ENCODE measurements around the gene TTC14. TPM values are rescaled to one million over a fixed set of nuclear protein-coding genes. Genes with fewer than 3 reads are reported as not detected.

The TTC14 gene, protein sequence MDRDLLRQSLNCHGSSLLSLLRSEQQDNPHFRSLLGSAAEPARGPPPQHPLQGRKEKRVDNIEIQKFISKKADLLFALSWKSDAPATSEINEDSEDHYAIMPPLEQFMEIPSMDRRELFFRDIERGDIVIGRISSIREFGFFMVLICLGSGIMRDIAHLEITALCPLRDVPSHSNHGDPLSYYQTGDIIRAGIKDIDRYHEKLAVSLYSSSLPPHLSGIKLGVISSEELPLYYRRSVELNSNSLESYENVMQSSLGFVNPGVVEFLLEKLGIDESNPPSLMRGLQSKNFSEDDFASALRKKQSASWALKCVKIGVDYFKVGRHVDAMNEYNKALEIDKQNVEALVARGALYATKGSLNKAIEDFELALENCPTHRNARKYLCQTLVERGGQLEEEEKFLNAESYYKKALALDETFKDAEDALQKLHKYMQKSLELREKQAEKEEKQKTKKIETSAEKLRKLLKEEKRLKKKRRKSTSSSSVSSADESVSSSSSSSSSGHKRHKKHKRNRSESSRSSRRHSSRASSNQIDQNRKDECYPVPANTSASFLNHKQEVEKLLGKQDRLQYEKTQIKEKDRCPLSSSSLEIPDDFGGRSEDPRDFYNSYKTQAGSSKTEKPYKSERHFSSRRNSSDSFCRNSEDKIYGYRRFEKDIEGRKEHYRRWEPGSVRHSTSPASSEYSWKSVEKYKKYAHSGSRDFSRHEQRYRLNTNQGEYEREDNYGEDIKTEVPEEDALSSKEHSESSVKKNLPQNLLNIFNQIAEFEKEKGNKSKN
- 3.5 TPM for polyA plus RNA-seq (2012; ENCODE audit: insufficient read length, low read depth)

DNA sequence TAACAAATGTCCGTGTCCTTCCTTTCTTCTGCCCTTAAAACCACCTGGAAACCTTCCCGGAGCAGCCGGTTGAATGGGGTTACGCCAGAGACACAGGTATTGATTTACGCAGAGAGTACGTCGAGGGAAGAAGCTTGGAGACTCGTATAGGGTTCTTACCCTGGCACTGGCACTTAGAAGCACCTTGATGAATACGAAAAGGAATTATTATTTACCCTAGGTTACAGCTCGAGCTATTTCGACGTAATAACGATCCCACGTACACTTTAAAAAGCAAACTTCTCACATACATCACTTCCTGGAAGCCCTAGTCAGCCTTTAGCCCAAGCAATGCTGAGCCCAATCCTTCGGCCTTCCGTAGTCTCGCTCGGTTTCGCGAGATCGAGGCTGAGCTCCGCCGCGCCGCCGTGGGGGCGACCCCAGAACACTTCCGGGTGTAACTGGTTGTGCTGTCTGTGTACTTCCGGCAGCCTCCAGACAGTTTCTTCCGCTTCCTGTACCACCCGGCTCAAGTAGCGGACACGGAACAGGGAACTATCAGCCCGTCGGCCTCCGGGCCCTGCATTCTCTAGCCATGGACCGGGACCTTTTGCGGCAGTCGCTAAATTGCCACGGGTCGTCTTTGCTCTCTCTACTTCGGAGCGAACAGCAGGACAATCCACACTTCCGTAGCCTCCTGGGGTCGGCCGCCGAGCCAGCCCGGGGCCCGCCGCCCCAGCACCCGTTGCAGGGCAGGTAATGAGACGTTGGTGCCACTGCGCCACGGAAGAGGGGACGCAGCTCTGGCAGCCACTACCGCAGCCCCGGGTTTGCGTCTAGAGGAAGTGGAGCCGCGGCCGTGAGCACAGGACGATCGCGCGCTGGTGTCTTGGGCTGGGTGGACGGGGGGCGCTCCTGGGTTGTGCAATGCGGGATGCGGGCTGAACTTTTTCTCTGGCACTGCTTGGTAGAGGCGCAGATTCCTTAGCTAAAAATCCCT, at the start of gene TTC14:
TTC14 (plus strand) TSS at position 476 of the 979 bp plus-strand sequence; CDS start at position 575, 99 bp downstream.
- TF ChIP-seq, protein P1, sequence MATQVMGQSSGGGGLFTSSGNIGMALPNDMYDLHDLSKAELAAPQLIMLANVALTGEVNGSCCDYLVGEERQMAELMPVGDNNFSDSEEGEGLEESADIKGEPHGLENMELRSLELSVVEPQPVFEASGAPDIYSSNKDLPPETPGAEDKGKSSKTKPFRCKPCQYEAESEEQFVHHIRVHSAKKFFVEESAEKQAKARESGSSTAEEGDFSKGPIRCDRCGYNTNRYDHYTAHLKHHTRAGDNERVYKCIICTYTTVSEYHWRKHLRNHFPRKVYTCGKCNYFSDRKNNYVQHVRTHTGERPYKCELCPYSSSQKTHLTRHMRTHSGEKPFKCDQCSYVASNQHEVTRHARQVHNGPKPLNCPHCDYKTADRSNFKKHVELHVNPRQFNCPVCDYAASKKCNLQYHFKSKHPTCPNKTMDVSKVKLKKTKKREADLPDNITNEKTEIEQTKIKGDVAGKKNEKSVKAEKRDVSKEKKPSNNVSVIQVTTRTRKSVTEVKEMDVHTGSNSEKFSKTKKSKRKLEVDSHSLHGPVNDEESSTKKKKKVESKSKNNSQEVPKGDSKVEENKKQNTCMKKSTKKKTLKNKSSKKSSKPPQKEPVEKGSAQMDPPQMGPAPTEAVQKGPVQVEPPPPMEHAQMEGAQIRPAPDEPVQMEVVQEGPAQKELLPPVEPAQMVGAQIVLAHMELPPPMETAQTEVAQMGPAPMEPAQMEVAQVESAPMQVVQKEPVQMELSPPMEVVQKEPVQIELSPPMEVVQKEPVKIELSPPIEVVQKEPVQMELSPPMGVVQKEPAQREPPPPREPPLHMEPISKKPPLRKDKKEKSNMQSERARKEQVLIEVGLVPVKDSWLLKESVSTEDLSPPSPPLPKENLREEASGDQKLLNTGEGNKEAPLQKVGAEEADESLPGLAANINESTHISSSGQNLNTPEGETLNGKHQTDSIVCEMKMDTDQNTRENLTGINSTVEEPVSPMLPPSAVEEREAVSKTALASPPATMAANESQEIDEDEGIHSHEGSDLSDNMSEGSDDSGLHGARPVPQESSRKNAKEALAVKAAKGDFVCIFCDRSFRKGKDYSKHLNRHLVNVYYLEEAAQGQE (IDR thresholded peaks at IDR 0.05; ENCODE audit: insufficient read depth in 1 of 2, low read depth in 2 of 2, low read length in 2 of 2): no peak
- TF ChIP-seq TAF1 (IDR thresholded peaks at IDR 0.05; ENCODE audit: borderline replicate concordance, insufficient read depth, low read length) (peak; percentile 82; the same call in 1 of the 2 replicates), SIN3A (IDR thresholded peaks at IDR 0.05; ENCODE audit: borderline replicate concordance, insufficient read depth, low read length) (peak; percentile 56; the same call in 1 of the 2 replicates), FOXP2 (optimal IDR thresholded peaks at IDR 0.05; ENCODE audit: borderline replicate concordance, extremely low read depth, extremely low read length, insufficient read depth) (peak; percentile 84), POLR2AphosphoS5 (IDR thresholded peaks at IDR 0.05; ENCODE audit: low read depth, low read length) (peak; percentile 75)

DNA sequence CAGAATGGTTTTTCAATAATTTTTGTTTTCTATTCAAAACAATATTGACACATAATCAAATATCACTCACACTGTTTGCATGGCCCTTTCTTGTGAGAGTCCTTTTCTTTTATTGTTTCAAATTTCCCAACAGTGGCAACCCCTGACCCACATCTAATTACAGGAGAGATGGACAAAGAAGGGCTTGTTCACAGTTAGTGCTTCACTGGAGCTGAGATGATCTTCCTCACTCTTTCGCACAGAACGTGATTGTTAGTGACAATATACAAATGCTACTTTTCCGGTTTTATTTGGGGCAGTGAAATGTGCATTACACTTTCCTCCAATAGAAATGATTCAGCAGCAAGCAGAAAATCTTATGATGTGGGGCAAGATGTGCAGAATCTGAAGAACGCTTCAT, 38.6 kb upstream of the TTC14 start:
- TF ChIP-seq FOXP2 (optimal IDR thresholded peaks at IDR 0.05; ENCODE audit: borderline replicate concordance, extremely low read depth, extremely low read length, insufficient read depth) (no peak), SIN3A (IDR thresholded peaks at IDR 0.05; ENCODE audit: borderline replicate concordance, insufficient read depth, low read length) (no peak), TAF1 (IDR thresholded peaks at IDR 0.05; ENCODE audit: borderline replicate concordance, insufficient read depth, low read length) (no peak), POLR2AphosphoS5 (IDR thresholded peaks at IDR 0.05; ENCODE audit: low read depth, low read length) (no peak)
- TF ChIP-seq, protein P1 (IDR thresholded peaks at IDR 0.05; ENCODE audit: insufficient read depth in 1 of 2, low read depth in 2 of 2, low read length in 2 of 2): no peak

DNA sequence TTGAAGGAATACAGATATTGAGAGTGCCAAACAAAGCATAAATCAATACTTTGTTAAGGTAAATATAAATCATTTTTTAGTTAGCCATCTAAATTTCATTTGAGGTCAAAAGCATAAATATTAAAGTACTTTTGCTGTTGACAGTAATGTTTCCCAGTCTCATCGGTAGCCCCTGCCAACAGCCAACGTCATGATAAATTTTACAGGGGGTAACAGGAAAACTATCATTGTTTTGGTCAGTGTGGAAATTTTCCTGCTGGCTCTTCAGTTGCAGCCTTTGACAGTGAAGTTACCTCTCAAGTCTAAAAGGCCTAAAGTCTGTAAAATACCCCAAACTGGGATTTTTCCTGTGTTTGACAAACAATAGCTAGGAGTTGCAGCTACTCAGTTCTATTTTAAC, 37.3 kb upstream of the TTC14 start:
- no peak for TF ChIP-seq SIN3A (IDR thresholded peaks at IDR 0.05; ENCODE audit: borderline replicate concordance, insufficient read depth, low read length)
- no peak for TF ChIP-seq POLR2AphosphoS5 (IDR thresholded peaks at IDR 0.05; ENCODE audit: low read depth, low read length)
- TF ChIP-seq, protein P1 (IDR thresholded peaks at IDR 0.05; ENCODE audit: insufficient read depth in 1 of 2, low read depth in 2 of 2, low read length in 2 of 2): no peak
- no peak for TF ChIP-seq TAF1 (IDR thresholded peaks at IDR 0.05; ENCODE audit: borderline replicate concordance, insufficient read depth, low read length)
- no peak for TF ChIP-seq FOXP2 (optimal IDR thresholded peaks at IDR 0.05; ENCODE audit: borderline replicate concordance, extremely low read depth, extremely low read length, insufficient read depth)

DNA sequence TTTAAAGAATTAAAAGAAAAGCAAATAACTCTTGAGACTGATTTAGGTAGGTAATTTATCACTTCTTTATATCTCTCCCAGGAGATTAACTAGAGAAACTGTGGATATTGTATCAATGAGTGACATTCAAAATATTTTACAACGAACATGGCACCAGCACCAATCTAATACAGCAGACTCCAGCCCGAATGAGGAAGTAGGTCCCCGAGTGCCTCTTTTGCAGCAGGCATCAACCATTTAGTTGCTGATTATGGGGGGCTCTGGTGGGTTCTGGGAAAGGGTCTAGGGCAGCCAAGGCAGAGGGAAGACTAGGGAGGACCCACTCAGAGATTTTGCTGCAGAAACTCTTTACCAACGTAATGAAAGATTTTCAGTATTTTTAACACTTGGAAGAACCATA, 31.7 kb upstream of the TTC14 start:
- TF ChIP-seq, protein P1 (IDR thresholded peaks at IDR 0.05; ENCODE audit: insufficient read depth in 1 of 2, low read depth in 2 of 2, low read length in 2 of 2): no peak
- TF ChIP-seq TAF1 (IDR thresholded peaks at IDR 0.05; ENCODE audit: borderline replicate concordance, insufficient read depth, low read length): no peak

Measured in PFSK-1 (cell line).